ENCODE results near the gene CCL7.
"Not testable (repeated sequence)": the region's sequence is repeated elsewhere in the genome, so short reads cannot be mapped to it uniquely, and the experiment has no call there.

CCL7 gene

GRCh38 chr17:34226744-34227034 lies 43.3 kb upstream of the CCL7 start:
- no peak for DNase-seq (ENCODE audit: low read depth)
- H3K4me3 ChIP-seq (ENCODE audit: control insufficient read depth, low read depth, low read length): no peak overlapping the region
- no peak for TF ChIP-seq CTCF (conservative IDR thresholded peaks at IDR 0.05; ENCODE audit: control insufficient read depth, insufficient read depth, low read depth, low read length)

DNA sequence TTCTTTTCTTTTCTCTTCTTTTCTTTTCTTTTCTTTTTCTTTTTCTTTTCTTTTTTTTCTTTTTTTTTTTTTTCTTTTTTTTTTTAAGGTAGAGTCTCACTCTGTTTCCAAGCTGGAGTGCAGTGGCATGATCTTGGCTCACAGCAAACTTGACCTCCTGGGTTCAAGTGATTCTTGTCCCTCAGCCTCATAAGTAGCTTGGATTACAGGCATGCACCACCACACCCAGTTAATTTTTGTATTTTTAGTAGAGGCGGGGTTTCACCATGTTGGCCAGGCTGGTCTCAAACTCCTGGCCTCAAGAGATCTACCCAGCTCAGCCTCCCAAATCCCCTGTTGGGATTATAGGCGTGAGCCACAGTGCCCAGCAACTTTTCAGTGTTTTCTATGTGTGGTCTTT lies 42.7 kb upstream of the CCL7 start:
- not testable (repeated sequence) for H3K4me3 ChIP-seq (ENCODE audit: control insufficient read depth, low read depth, low read length); DNase-seq (ENCODE audit: low read depth)

GRCh38 chr17:34227707-34228106 lies 42.3 kb upstream of the CCL7 start:
- DNase-seq (ENCODE audit: low read depth): no peak
- no peak overlapping the region for H3K4me3 ChIP-seq (ENCODE audit: control insufficient read depth, low read depth, low read length)
- TF ChIP-seq CTCF (conservative IDR thresholded peaks at IDR 0.05; ENCODE audit: control insufficient read depth, insufficient read depth, low read depth, low read length): no peak

DNA sequence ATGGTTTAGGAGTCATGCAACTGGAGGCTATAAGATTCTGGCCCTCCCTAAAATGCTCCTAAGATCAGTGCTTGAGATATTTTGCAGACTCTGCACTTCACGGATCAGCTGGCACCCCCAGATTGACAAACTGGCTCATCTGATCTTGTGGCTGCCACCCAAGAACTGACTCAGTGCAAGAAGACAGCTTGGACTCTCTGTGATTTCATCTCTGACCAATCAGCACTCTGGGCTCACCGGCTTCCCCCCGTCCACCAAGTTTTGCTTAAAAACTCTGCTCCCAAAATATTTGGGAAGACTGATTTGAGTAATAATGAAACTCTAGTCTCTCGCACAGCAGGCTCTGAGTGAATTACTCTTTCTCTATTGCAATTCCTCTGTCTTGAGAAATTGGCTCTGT lies 41.2 kb upstream of the CCL7 start:
- DNase-seq (ENCODE audit: low read depth): peak; percentile 35
- no peak overlapping the region for H3K4me3 ChIP-seq (ENCODE audit: control insufficient read depth, low read depth, low read length)
- no peak for TF ChIP-seq CTCF (conservative IDR thresholded peaks at IDR 0.05; ENCODE audit: control insufficient read depth, insufficient read depth, low read depth, low read length)

GRCh38 chr17:34230342-34230741 lies 39.7 kb upstream of the CCL7 start:
- no peak overlapping the region for H3K4me3 ChIP-seq (ENCODE audit: control insufficient read depth, low read depth, low read length)
- no peak for TF ChIP-seq CTCF (conservative IDR thresholded peaks at IDR 0.05; ENCODE audit: control insufficient read depth, insufficient read depth, low read depth, low read length)
- no peak for DNase-seq (ENCODE audit: low read depth)

GRCh38 chr17:34234616-34235015 lies 35.4 kb upstream of the CCL7 start:
- no peak for DNase-seq (ENCODE audit: low read depth)
- H3K4me3 ChIP-seq (ENCODE audit: control insufficient read depth, low read depth, low read length): no peak overlapping the region
- TF ChIP-seq CTCF (conservative IDR thresholded peaks at IDR 0.05; ENCODE audit: control insufficient read depth, insufficient read depth, low read depth, low read length): no peak

DNA sequence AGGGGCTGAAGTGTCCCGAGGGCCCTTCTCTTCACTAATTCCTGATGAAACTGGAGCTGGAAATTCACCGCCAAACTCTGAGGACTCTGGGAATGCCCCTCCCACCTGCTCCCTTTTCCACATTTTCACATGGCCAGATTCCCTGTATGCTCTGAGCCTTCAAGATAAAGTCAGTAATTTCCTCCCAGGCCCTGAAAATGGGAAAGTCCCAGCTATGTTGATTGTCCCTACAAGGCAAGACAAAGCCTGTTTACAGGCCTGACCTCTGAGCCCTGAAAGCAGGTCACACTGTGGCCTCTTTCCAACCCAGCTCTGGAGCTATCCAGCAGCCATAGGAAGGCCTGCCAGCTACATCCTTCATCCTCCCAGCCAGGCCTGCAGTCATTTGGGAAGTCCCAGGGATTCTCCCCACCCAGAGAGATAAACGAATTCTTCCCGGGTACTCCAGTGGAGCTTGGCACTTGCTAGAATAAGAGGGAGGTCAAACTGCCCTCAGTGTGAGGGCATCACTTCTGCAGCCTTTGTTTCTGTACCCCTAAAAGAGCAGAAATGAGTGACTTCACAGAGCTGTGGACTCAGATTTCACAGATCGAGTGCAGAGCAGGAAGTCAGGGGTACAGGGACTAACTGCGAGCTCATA lies 34.5 kb upstream of the CCL7 start:
- TF ChIP-seq CTCF (conservative IDR thresholded peaks at IDR 0.05; ENCODE audit: control insufficient read depth, insufficient read depth, low read depth, low read length): no peak
- peak; percentile 33 for DNase-seq (ENCODE audit: low read depth)
- no peak overlapping the region for H3K4me3 ChIP-seq (ENCODE audit: control insufficient read depth, low read depth, low read length)

Measured in fibroblast of mammary gland (primary cell).